Gastroesophageal sphincter (tissue), 3 donors: ENCODE data around the gene STK32C.

Experiments
- POLR2A ChIP-seq, 2 donors: fragments of 450-650 bp; IDR thresholded peaks; one replicate each; pipeline ENCODE4 v1.6.1; 2017; ENCODE audit warnings: antibody characterized with exemption in 2 of 2, mild to moderate bottlenecking in 2 of 2, moderate library complexity in 1 of 2
- TF ChIP-seq, protein P1 (sequence below), 4 experiments: fragments of 200-600 bp in 2 of 4; fragments of 450-650 bp in 2 of 4; sonication (generic) in 1 of 4; IDR thresholded peaks; one replicate each; pipeline ENCODE4 v1.5.1; 2017 to 2019; ENCODE audit warnings: antibody characterized with exemption in 4 of 4, mild to moderate bottlenecking in 2 of 4, moderate library complexity in 2 of 4

GRCh38 chr10:132258423-132258822, 49.3 kb downstream of the STK32C start:
- TF ChIP-seq, protein P1, sequence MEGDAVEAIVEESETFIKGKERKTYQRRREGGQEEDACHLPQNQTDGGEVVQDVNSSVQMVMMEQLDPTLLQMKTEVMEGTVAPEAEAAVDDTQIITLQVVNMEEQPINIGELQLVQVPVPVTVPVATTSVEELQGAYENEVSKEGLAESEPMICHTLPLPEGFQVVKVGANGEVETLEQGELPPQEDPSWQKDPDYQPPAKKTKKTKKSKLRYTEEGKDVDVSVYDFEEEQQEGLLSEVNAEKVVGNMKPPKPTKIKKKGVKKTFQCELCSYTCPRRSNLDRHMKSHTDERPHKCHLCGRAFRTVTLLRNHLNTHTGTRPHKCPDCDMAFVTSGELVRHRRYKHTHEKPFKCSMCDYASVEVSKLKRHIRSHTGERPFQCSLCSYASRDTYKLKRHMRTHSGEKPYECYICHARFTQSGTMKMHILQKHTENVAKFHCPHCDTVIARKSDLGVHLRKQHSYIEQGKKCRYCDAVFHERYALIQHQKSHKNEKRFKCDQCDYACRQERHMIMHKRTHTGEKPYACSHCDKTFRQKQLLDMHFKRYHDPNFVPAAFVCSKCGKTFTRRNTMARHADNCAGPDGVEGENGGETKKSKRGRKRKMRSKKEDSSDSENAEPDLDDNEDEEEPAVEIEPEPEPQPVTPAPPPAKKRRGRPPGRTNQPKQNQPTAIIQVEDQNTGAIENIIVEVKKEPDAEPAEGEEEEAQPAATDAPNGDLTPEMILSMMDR (IDR thresholded peaks at IDR 0.05), result no peak
- TF ChIP-seq POLR2A (IDR thresholded peaks at IDR 0.05), result no peak
